ENCODE results near the gene DRC1. TPM values are rescaled to one million over a fixed set of nuclear protein-coding genes. Genes with fewer than 3 reads are reported as not detected.

The DRC1 gene
- polyA plus RNA-seq, 1 of the 3 experiments (the other 2 are of a cell fraction) = 0.18 TPM

DNA sequence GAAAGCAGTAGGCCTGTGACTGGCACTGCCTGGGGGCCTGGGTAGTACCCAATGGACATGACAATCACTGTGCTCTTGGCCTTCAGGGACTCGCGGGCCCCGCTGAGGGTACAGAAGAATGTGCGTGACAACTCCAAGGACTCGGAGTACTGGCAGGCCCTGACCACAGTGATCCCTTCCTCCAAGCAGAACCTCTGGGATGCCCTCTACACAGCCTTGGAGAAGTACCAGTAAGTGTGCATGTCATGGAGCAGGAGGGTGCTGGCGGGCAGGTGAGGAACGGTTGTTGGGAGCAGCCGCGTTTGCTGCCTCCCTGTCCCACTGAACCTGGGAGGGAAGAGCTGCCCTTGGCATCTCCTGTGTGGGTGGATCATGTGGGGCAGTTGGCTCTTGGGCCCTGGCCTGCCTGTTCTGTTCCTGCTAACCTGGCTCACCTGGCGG is 52.9 kb downstream of the DRC1 start:
- TF ChIP-seq SIN3A (IDR thresholded peaks at IDR 0.05; ENCODE audit: borderline replicate concordance, low read depth, low read length) = no peak
- TF ChIP-seq NRF1 (IDR thresholded peaks at IDR 0.05; ENCODE audit: low read depth, low read length) = no peak
- TF ChIP-seq GABPA (IDR thresholded peaks at IDR 0.05; ENCODE audit: low read depth) = no peak
- no peak for TF ChIP-seq FOXJ3 (CRISPR knock-in tag; IDR thresholded peaks at IDR 0.05)
- TF ChIP-seq EP300 (IDR thresholded peaks at IDR 0.05; ENCODE audit: borderline replicate concordance in 1 of 2, low read depth in 1 of 2, low read length in 1 of 2) = no peak
- no peak for TF ChIP-seq MEF2A (IDR thresholded peaks at IDR 0.05; ENCODE audit: borderline replicate concordance, low read depth)
- TF ChIP-seq, protein P1, sequence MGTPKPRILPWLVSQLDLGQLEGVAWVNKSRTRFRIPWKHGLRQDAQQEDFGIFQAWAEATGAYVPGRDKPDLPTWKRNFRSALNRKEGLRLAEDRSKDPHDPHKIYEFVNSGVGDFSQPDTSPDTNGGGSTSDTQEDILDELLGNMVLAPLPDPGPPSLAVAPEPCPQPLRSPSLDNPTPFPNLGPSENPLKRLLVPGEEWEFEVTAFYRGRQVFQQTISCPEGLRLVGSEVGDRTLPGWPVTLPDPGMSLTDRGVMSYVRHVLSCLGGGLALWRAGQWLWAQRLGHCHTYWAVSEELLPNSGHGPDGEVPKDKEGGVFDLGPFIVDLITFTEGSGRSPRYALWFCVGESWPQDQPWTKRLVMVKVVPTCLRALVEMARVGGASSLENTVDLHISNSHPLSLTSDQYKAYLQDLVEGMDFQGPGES (IDR thresholded peaks at IDR 0.05; ENCODE audit: low read depth, low read length) = no peak
- TF ChIP-seq GATA2 (CRISPR knock-in tag; IDR thresholded peaks at IDR 0.05) = no peak
- TF ChIP-seq FOSL2 (IDR thresholded peaks at IDR 0.05; ENCODE audit: borderline replicate concordance, low read depth) = no peak
- no peak for TF ChIP-seq RXRA (IDR thresholded peaks at IDR 0.05; ENCODE audit: borderline replicate concordance, low read depth)
- TF ChIP-seq, protein P2, sequence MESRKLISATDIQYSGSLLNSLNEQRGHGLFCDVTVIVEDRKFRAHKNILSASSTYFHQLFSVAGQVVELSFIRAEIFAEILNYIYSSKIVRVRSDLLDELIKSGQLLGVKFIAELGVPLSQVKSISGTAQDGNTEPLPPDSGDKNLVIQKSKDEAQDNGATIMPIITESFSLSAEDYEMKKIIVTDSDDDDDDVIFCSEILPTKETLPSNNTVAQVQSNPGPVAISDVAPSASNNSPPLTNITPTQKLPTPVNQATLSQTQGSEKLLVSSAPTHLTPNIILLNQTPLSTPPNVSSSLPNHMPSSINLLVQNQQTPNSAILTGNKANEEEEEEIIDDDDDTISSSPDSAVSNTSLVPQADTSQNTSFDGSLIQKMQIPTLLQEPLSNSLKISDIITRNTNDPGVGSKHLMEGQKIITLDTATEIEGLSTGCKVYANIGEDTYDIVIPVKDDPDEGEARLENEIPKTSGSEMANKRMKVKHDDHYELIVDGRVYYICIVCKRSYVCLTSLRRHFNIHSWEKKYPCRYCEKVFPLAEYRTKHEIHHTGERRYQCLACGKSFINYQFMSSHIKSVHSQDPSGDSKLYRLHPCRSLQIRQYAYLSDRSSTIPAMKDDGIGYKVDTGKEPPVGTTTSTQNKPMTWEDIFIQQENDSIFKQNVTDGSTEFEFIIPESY (IDR thresholded peaks at IDR 0.05; ENCODE audit: borderline replicate concordance, low read depth) = no peak
- no peak for TF ChIP-seq FOXM1 (IDR thresholded peaks at IDR 0.05; ENCODE audit: low read depth)
- TF ChIP-seq NFIC (IDR thresholded peaks at IDR 0.05; ENCODE audit: borderline replicate concordance) = no peak
- TF ChIP-seq EZH2phosphoT487 (IDR thresholded peaks at IDR 0.05; ENCODE audit: borderline replicate concordance, low read depth) = no peak
- TF ChIP-seq, protein P3, sequence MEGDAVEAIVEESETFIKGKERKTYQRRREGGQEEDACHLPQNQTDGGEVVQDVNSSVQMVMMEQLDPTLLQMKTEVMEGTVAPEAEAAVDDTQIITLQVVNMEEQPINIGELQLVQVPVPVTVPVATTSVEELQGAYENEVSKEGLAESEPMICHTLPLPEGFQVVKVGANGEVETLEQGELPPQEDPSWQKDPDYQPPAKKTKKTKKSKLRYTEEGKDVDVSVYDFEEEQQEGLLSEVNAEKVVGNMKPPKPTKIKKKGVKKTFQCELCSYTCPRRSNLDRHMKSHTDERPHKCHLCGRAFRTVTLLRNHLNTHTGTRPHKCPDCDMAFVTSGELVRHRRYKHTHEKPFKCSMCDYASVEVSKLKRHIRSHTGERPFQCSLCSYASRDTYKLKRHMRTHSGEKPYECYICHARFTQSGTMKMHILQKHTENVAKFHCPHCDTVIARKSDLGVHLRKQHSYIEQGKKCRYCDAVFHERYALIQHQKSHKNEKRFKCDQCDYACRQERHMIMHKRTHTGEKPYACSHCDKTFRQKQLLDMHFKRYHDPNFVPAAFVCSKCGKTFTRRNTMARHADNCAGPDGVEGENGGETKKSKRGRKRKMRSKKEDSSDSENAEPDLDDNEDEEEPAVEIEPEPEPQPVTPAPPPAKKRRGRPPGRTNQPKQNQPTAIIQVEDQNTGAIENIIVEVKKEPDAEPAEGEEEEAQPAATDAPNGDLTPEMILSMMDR (IDR thresholded peaks at IDR 0.05) = no peak
- no peak for TF ChIP-seq TAF1 (IDR thresholded peaks at IDR 0.05; ENCODE audit: borderline replicate concordance, low read depth, low read length)
- Histone ChIP-seq H3K4me2 (no peak overlapping the region), H3K36me3 (replicated peaks in 1 of 2; ENCODE audit: control insufficient read depth in 1 of 2, insufficient read depth in 2 of 2, low read length in 1 of 2) (no peaks in the 10 kb centered on the region), H3K4me1 (ENCODE audit: control insufficient read depth in 1 of 2, insufficient read depth in 2 of 2, low read depth in 1 of 2, low read length in 1 of 2) (no peaks in the 10 kb centered on the region; a peak in 1 of 4 replicates), H3K9me3 (no peaks in the 10 kb centered on the region), H3K27me3 (ENCODE audit: insufficient read depth) (peaks cover 10% of the 10 kb centered on the region), H3F3A (replicated peaks; ENCODE audit: insufficient read depth) (no peaks in the 10 kb centered on the region), H3K79me2 (ENCODE audit: insufficient read depth) (no peaks in the 10 kb centered on the region), H3K9me2 (no peaks in the 10 kb centered on the region), H3K4me3 (ENCODE audit: low read depth in 2 of 2, low read length in 1 of 2) (no peak overlapping the region), H4K20me1 (ENCODE audit: insufficient read depth) (no peaks in the 10 kb centered on the region), H3K9ac (no peak overlapping the region), H2AFZ (ENCODE audit: low read depth) (no peak overlapping the region), H3K27ac (ENCODE audit: low read depth in 2 of 2, low read length in 1 of 2) (no peak overlapping the region)
- no peak for DNase-seq
- ChIA-PET CTCF (interaction anchor here (1.0 to 1.3 kb wide), 3 partner anchors 15 to 290 kb away, joined by 3 to 4 read pairs (median 3); no protein-coding TSS in a partner anchor), POLR2A (no interaction called here)
- 92% methylated on average over 10 of the region's 10 CpGs for WGBS (ENCODE audit: low lambda C conversion rate)

Measured in SK-N-SH (cell line).